ENCODE data around the gene MTG1.
A peak's percentile ranks its signal among the peaks of the same experiment; 100 is the strongest.

MTG1 gene

GRCh38 chr10:133394064-133394663, at the start of gene MTG1:
TSS of gene MTG1 (plus strand) at chr10:133394157. CDS start at chr10:133394221, 64 bp downstream.
- peak; percentile 86 for DNase-seq

GRCh38 chr10:133344236-133344635, 49.7 kb upstream of the MTG1 start:
- DNase-seq = no peak

GRCh38 chr10:133346413-133346812, 47.5 kb upstream of the MTG1 start:
- DNase-seq = no peak

- DNase-seq = no peak
Measured at GRCh38 chr10:133347710-133348517, 46.0 kb upstream of the MTG1 start.

GRCh38 chr10:133349160-133349568, 44.8 kb upstream of the MTG1 start:
- no peak for DNase-seq

GRCh38 chr10:133349577-133350011, 44.4 kb upstream of the MTG1 start:
- DNase-seq = no peak

GRCh38 chr10:133350283-133350949, 43.5 kb upstream of the MTG1 start:
- no peak for DNase-seq

GRCh38 chr10:133350950-133351329, 43.0 kb upstream of the MTG1 start:
- DNase-seq = no peak

- DNase-seq = no peak
Measured at GRCh38 chr10:133351408-133352318, 42.3 kb upstream of the MTG1 start.

- DNase-seq = no peak
Measured at GRCh38 chr10:133353202-133353959, 40.6 kb upstream of the MTG1 start.

- DNase-seq = no peak
Measured at GRCh38 chr10:133353988-133354605, 39.9 kb upstream of the MTG1 start.

GRCh38 chr10:133354672-133355240, 39.2 kb upstream of the MTG1 start:
- no peak for DNase-seq

GRCh38 chr10:133355266-133355665, 38.7 kb upstream of the MTG1 start:
- no peak for DNase-seq

- DNase-seq = no peak
Measured at GRCh38 chr10:133355991-133356390, 38.0 kb upstream of the MTG1 start.

- DNase-seq = no peak
Measured at GRCh38 chr10:133356549-133357284, 37.2 kb upstream of the MTG1 start.

GRCh38 chr10:133357285-133358161, 36.4 kb upstream of the MTG1 start, which contains the start of gene FUOM:
TSS of gene FUOM (minus strand) at chr10:133358019. CDS start at chr10:133358007, 12 bp downstream.
- DNase-seq = no peak

GRCh38 chr10:133358162-133358924, 35.6 kb upstream of the MTG1 start:
- no peak for DNase-seq

GRCh38 chr10:133358925-133359310, 35.0 kb upstream of the MTG1 start:
- DNase-seq = no peak
